GM21381 (cell line): Measurements from ENCODE around the gene FZD10.

ENCODE experiments used
- ATAC-seq: cut with Tn5 transposase; IDR thresholded peaks from one replicate; pipeline ENCODE4 v1.9.1; 2021; ENCODE audit warnings: mild to moderate bottlenecking, moderate library complexity; ENCODE audit not compliant: unreplicated experiment

Gene FZD10

DNA sequence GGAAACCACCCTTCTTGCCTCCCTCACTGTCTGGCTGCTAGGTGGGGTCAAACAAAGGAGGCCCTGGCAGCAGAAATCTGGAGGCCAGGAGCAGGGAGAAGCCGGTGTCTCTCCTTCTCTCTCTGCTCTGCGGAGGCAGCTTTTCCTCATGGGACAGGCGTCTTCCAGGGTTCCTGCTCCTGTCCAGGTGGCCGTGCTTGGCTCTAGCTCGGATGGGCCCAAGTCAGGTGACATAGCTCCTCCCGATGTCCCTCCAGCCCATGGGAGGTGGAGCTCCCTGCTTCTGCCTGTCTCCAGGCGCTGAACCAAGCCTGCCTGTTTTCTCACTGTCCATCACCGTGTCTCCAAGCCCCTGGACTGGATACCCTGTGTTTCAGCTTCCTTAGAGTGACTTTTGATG lies 30.5 kb upstream of the FZD10 start:
- no peak for ATAC-seq

GRCh38 chr12:130132831-130133511 lies 29.3 kb upstream of the FZD10 start:
- ATAC-seq: no peak

GRCh38 chr12:130133851-130134562 lies 28.3 kb upstream of the FZD10 start:
- ATAC-seq: no peak

- ATAC-seq: no peak
Measured at GRCh38 chr12:130134563-130134915, 27.7 kb upstream of the FZD10 start.

DNA sequence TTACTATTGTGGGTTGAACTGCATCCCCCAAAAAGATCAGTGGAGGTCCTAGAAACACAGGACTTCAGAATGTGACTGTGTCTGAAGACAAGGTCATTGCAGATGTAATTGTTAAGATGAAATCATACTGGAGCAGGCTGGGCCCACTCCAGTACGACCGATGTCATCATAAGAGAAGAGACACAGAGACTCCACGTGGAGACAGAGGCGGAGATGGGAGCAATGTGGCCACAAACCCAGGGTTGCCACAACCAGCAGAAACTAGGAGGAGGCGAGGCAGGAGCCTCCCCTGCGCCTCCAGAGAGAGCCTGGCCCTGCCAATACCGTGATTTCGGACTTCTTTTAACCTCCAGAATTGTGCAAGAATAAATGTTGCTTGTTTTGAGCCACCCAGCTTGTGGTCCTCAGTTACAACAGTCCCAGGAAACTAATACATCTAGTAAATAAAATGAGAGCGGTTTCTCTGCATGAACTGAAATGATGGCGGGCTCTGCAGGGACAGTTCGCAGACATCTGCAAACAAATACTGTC lies 25.7 kb upstream of the FZD10 start:
- ATAC-seq: no peak

DNA sequence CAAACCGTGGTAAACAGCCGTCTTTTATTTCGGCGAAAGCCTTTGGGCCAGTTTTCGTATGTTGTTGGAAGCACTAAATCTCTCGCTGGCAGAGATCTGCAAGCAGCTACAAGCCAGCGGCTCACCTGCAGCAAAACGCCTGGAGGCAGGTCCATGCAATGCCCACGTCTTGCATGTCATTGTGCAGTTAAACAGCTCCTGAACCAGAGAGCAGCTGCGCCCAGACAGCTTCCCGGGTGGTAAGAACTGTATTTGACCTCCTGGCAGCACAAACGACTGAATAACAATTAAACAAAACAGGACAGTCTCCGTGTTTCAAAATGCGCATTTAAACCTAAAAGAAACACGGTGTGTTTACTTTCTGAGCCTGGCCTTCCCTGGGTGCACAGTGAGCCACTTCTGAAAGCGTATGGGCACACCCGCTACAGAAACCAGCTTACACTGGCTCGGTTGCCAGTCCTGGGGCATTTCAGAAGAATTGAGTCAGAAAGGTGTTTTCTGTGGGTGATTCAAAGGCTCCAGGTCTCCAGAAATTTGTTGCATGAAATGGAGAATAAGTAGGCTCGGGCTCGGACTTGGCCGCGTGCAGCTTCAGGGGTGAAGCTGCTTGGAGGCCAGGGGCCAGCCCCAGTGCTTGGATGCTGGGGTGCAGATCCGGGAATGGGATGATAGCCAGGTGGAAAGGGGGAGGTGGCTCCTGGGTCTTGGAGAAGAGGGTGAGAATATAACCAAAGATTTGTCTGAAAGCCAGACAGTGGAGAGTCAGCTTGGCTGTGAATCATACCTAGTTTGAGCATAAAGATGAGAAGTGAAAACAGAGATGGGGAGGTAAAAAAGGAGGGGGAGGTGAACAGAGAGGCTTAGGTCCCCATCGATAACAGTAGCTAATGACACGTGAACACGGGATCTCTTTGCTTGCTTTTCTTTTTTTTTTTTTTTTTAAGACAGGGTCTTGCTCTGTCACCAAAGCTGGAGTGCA lies 24.9 kb upstream of the FZD10 start:
- no peak for ATAC-seq

DNA sequence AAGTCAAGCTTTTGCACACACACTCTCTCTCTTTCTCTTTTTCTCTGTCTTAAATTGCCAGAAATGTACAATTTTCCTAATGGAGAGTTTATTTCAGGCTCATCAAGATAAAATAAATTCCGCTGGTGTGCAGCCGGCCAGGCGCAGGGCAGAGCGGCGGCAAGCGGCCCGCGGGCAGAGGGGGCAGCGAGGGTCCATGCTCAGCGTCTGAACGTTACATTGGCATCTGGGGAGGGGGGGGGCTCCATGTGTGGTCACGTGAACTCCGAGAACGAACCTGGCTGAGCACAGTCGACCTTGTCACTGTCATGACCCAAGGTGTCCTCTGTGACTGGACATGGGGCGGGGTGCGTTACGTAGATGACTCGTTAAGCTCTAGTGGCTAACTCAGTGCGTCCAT lies 23.8 kb upstream of the FZD10 start:
- ATAC-seq: no peak

DNA sequence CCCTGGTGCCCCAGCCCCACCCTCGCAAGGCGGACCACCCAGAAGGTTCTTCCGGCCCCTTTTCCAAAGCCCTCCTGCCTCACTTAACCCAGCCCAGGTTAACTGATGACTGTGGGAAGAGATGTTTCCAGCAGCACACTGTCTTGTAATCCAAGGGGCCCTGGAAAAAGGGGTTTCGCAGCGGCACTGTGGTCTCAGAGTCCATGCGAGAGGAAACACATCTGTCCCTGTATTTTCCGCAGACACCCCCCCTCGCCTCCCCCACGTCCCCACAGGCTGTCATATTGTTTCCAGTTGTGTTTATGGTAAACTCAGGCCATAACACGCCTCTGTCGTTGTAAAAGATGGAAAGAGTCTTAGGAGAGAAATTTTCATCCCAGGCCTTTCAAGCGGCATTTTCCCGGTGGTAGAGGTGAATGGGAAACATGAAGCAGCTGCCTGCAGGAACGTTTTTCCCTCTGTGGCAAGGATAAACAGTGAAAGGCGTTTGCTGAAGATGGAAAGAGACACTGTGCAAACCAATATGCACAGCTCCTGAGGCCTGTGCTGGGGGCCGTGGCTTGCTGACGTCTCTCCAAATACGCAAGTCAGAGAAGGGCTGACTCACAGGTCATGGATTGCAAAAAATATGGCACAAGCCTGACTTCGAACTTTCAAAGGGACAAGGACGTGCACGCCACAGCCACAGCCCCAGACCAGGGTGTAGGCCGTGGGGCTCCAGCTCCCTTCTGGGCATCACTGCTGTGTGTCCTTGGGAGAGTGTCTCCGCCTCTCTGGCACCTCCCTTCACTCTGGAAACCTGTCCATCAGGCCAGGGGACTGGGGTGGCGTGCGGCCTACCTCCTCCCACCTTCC lies 22.5 kb upstream of the FZD10 start:
- ATAC-seq: no peak

DNA sequence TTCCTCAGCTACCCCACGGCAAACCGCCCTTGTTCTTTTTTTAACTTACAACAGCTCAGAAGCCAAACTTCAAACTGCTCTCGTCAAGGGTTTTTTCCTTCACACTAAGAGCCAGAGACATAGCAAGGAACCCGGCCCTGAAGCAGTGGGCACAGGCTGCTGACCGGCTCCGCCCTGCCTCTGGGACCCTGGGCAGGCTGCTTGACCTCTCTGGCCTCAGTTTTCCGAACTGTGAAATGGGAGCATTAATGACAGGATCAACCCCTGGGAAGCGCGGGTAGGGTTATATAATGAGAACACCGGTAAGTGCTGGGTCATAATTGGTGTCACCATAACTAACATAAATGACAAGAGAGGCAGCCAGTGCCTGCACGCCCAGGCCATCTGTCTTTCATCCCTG lies 21.2 kb upstream of the FZD10 start:
- ATAC-seq: no peak

DNA sequence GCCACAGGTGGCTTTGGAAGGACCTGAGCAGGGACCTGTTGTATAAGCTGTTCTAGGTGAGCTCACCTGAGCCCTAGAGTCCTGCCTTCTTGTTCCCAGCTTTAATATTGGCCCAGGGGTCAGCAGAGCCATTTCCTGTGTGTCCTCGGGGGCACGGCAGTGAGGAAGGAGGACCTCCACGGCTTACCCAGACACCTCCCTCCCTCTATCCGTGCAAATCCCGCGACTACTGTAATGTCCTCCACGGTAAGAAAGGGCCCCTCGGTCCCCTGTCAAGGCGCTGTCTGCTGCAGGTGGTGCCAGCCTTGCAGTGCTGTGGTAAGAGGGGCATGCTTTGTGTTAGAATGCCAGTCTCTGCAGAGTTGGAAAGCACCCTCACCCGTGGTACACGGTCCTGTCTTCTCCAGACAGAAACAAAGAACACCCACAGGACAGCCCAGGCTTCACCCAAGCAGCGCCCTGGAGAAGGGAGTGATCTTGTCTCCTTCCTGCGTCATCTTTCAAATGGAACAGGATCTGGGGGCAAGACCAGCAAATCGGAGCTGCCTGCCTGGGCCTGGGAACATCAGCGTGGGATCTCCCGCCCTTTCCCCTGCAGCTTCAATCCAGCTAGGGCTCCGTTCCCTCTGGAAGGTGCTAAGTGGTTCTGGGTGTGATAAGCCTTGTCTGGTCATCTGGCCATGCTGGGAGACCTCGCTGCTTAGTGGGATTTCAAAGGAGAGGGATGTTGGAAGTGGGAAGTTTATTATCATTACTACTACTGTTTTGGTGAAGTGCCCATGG lies 20.2 kb upstream of the FZD10 start:
- ATAC-seq: no peak

DNA sequence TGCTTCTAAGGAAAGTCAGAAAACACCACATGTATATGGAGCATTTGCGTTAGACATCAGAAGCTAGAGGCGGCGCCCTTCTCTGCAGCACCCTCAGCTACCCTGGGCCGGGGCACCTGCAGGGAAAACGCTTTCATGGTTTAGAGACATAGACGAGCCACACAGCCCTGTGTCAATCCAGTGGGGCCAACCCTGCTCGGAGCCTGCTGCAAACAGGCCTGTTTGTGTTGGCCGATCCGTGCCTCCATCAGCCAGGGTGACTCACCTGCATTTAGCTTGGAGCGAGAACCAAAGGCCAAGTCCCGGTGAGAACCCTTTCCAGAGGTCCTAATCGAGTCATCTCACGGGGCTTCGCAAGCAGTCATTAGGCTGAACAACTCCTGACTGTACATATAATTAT lies 19.5 kb upstream of the FZD10 start:
- ATAC-seq: no peak

DNA sequence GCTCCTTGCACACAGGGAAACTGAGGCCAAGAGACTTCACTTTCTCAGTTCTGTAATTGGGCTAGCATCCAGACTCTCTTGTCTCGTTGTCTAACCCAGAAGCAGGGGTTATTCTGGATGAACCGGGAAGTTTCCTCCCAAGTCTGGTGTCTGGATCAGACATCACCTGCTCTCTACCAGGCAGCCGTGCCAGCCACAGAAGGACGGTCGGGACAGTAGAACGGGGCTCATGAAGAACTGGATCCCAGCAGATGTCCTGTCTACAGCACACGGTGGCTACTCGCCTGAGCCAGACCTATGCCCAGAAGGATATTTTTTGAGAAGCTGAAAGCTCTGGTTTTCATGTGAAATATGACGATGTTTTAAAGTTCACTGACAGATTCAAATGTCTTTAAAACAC lies 19.1 kb upstream of the FZD10 start:
- ATAC-seq: no peak

GRCh38 chr12:130144256-130144655 lies 18.0 kb upstream of the FZD10 start:
- no peak for ATAC-seq

GRCh38 chr12:130145731-130146130 lies 16.5 kb upstream of the FZD10 start:
- ATAC-seq: no peak

- ATAC-seq: no peak
Measured at GRCh38 chr12:130146176-130146931, 15.9 kb upstream of the FZD10 start.

GRCh38 chr12:130147875-130148596 lies 14.2 kb upstream of the FZD10 start:
- no peak for ATAC-seq

GRCh38 chr12:130151846-130152245 lies 10.4 kb upstream of the FZD10 start:
- no peak for ATAC-seq

DNA sequence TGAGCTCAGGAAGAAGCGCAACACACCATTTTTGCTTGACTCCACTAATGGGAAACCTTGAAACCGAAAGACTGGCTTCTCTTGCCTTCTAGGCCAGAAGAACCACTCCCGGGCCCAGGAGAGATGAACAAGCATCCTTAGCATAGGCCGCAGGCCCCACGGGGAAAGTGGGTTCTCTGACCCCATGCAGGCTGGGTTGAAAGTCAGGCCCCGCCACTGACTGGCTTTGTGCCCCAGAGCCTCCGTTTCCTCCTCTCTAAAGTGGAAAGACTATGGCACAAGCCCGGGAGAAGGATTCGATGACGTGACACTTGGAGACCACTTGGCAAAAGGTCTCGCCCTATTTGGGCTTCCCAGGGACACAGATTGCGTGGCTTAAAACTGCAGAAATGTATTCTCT lies 9.9 kb upstream of the FZD10 start:
- ATAC-seq: no peak
